Body of pancreas (tissue), 4 donors: Measurements from ENCODE around the gene KRT76.

ENCODE experiments used
- POLR2A ChIP-seq, 3 donors: fragments of 450-650 bp; IDR thresholded peaks; one replicate each; pipeline ENCODE4 v1.6.1; 2016; ENCODE audit warnings: antibody characterized with exemption in 3 of 3, mild to moderate bottlenecking in 2 of 3
- TF ChIP-seq, protein P1 (sequence below), 7 experiments: fragments of 450-650 bp in 4 of 7; fragments of 200-600 bp in 3 of 7; sonication (generic) in 3 of 7; IDR thresholded peaks; one replicate each; pipeline ENCODE4 v1.5.1; 2016 to 2019; ENCODE audit warnings: antibody characterized with exemption in 7 of 7

DNA sequence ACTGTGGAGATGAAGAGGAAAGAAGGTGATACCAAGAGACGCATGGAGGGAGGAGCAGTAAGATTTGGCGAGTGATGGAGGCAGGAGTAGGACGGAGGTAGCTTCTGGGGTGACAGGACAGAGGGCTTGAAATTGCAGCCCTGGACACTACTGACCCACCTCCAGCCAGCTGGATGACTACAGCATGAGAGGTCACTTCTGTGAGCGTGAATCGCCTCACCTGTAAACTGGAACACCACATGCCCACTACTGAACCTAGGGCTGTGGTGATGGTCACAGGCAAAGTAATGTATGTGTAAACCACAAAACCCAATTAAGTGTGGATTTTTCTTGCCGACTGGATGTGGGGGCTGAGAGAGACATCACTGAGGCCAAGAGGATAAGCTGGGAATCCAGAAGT is 43.4 kb upstream of the KRT76 start:
- no peak for TF ChIP-seq POLR2A (IDR thresholded peaks at IDR 0.05)
- TF ChIP-seq, protein P1, sequence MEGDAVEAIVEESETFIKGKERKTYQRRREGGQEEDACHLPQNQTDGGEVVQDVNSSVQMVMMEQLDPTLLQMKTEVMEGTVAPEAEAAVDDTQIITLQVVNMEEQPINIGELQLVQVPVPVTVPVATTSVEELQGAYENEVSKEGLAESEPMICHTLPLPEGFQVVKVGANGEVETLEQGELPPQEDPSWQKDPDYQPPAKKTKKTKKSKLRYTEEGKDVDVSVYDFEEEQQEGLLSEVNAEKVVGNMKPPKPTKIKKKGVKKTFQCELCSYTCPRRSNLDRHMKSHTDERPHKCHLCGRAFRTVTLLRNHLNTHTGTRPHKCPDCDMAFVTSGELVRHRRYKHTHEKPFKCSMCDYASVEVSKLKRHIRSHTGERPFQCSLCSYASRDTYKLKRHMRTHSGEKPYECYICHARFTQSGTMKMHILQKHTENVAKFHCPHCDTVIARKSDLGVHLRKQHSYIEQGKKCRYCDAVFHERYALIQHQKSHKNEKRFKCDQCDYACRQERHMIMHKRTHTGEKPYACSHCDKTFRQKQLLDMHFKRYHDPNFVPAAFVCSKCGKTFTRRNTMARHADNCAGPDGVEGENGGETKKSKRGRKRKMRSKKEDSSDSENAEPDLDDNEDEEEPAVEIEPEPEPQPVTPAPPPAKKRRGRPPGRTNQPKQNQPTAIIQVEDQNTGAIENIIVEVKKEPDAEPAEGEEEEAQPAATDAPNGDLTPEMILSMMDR (IDR thresholded peaks at IDR 0.05), result no peak
